Measurements from ENCODE around the gene SST.
A peak's percentile ranks its signal among the peaks of the same experiment; 100 is the strongest.

The SST gene

GRCh38 chr3:187669675-187670504 lies at the start of gene SST:
Gene SST, minus strand, starts transcription at chr3:187670394. Its CDS starts 103 bp downstream, at chr3:187670291.
- H3K4me3 Mint-ChIP-seq: no peak within 1 kb of the TSS

GRCh38 chr3:187719628-187720336 lies 49.6 kb upstream of the SST start:
- no peak for ATAC-seq
- Mint-ChIP-seq H3K4me1 (no peaks in the 10 kb centered on the region), H3K27ac (no peak overlapping the region), H3K27me3 (peaks cover 7% of the 10 kb centered on the region), H3K9me3 (no peaks in the 10 kb centered on the region), H3K4me3 (no peak overlapping the region)
- DNase-seq: no peak

More at GRCh38 chr3:187669675-187670504, at the start of gene SST:
- peaks cover 6% of the 10 kb centered on the region for H3K4me1 Mint-ChIP-seq
- peaks cover 75% of the 10 kb centered on the region for H3K27me3 Mint-ChIP-seq
- no peaks in the 10 kb centered on the region for H3K9me3 Mint-ChIP-seq
- no peak within 1 kb of the TSS for H3K27ac Mint-ChIP-seq
- DNase-seq (peak in 1 of 2 donors; percentile 4), ATAC-seq (no peak)

GRCh38 chr3:187718802-187719201 lies 48.6 kb upstream of the SST start:
- H3K4me3 Mint-ChIP-seq: no peak overlapping the region
- DNase-seq (no peak), ATAC-seq (no peak)
- peaks cover 11% of the 10 kb centered on the region for H3K27me3 Mint-ChIP-seq
- peaks cover 9% of the 10 kb centered on the region for H3K4me1 Mint-ChIP-seq
- no peaks in the 10 kb centered on the region for H3K9me3 Mint-ChIP-seq
- no peak overlapping the region for H3K27ac Mint-ChIP-seq

GRCh38 chr3:187717572-187717971 lies 47.4 kb upstream of the SST start:
- ATAC-seq (no peak), DNase-seq (no peak)
- H3K27me3 Mint-ChIP-seq: peaks cover 11% of the 10 kb centered on the region
- H3K9me3 Mint-ChIP-seq: no peaks in the 10 kb centered on the region
- no peak overlapping the region for H3K4me3 Mint-ChIP-seq
- peak overlapping the region in 1 of 2 donors; percentile 36 for H3K27ac Mint-ChIP-seq
- H3K4me1 Mint-ChIP-seq: peaks cover 16% of the 10 kb centered on the region

- Mint-ChIP-seq H3K9me3 (no peaks in the 10 kb centered on the region), H3K27ac (no peak overlapping the region), H3K4me3 (no peak overlapping the region), H3K4me1 (peaks cover 16% of the 10 kb centered on the region), H3K27me3 (peaks cover 11% of the 10 kb centered on the region)
- ATAC-seq (peak; percentile 86), DNase-seq (peak; percentile 73 to 76)
Observed at GRCh38 chr3:187714404-187714979, 44.3 kb upstream of the SST start.

- Mint-ChIP-seq H3K4me1 (peaks cover 16% of the 10 kb centered on the region), H3K9me3 (no peaks in the 10 kb centered on the region), H3K4me3 (no peak overlapping the region), H3K27me3 (peaks cover 11% of the 10 kb centered on the region), H3K27ac (no peak overlapping the region)
- no peak for DNase-seq
- ATAC-seq: peak; percentile 72
Observed at GRCh38 chr3:187713504-187713903, 43.3 kb upstream of the SST start.

GRCh38 chr3:187709155-187709554 lies 39.0 kb upstream of the SST start:
- Mint-ChIP-seq H3K4me3 (no peak overlapping the region), H3K27me3 (no peaks in the 10 kb centered on the region), H3K27ac (no peak overlapping the region), H3K9me3 (no peaks in the 10 kb centered on the region), H3K4me1 (peaks cover 10% of the 10 kb centered on the region)
- DNase-seq: no peak
- ATAC-seq: no peak

GRCh38 chr3:187708696-187709095 lies 38.5 kb upstream of the SST start:
- H3K4me3 Mint-ChIP-seq: no peak overlapping the region
- no peak for ATAC-seq
- peaks cover 5% of the 10 kb centered on the region for H3K4me1 Mint-ChIP-seq
- no peak for DNase-seq
- H3K27ac Mint-ChIP-seq: no peak overlapping the region
- no peaks in the 10 kb centered on the region for H3K9me3 Mint-ChIP-seq
- no peaks in the 10 kb centered on the region for H3K27me3 Mint-ChIP-seq

GRCh38 chr3:187706971-187707370 lies 36.8 kb upstream of the SST start:
- Mint-ChIP-seq H3K27me3 (peaks cover 3% of the 10 kb centered on the region), H3K4me1 (no peaks in the 10 kb centered on the region), H3K4me3 (no peak overlapping the region), H3K9me3 (no peaks in the 10 kb centered on the region), H3K27ac (no peak overlapping the region)
- no peak for DNase-seq
- no peak for ATAC-seq

GRCh38 chr3:187705164-187705563 lies 35.0 kb upstream of the SST start:
- H3K9me3 Mint-ChIP-seq: no peaks in the 10 kb centered on the region

GRCh38 chr3:187702507-187703033 lies 32.4 kb upstream of the SST start, which contains the start of gene RTP2:
Gene RTP2, minus strand, starts transcription at chr3:187702557. Its CDS starts 429 bp downstream, at chr3:187702128.
- H3K27ac Mint-ChIP-seq: peak within 1 kb of the TSS in 1 of 2 donors; percentile 15
- H3K9me3 Mint-ChIP-seq: no peaks in the 10 kb centered on the region
- peaks cover 8% of the 10 kb centered on the region for H3K27me3 Mint-ChIP-seq
- DNase-seq (no peak), ATAC-seq (no peak)
- H3K4me1 Mint-ChIP-seq: no peaks in the 10 kb centered on the region
- no peak within 1 kb of the TSS for H3K4me3 Mint-ChIP-seq

More at GRCh38 chr3:187705164-187705563, 35.0 kb upstream of the SST start:
- Mint-ChIP-seq H3K4me1 (no peaks in the 10 kb centered on the region), H3K27me3 (peaks cover 8% of the 10 kb centered on the region), H3K4me3 (no peak overlapping the region), H3K27ac (no peak overlapping the region)
- ATAC-seq (no peak), DNase-seq (no peak)

GRCh38 chr3:187700249-187700648 lies 30.1 kb upstream of the SST start:
- Mint-ChIP-seq H3K4me1 (no peaks in the 10 kb centered on the region), H3K27ac (no peak overlapping the region), H3K4me3 (no peak overlapping the region), H3K27me3 (peaks cover 20% of the 10 kb centered on the region), H3K9me3 (no peaks in the 10 kb centered on the region)
- no peak for DNase-seq
- ATAC-seq: no peak

- Mint-ChIP-seq H3K4me3 (no peak overlapping the region), H3K4me1 (no peaks in the 10 kb centered on the region), H3K27me3 (peaks cover 35% of the 10 kb centered on the region), H3K9me3 (no peaks in the 10 kb centered on the region), H3K27ac (no peak overlapping the region)
- DNase-seq: no peak
- no peak for ATAC-seq
Observed at GRCh38 chr3:187698499-187699399, 28.6 kb upstream of the SST start.

GRCh38 chr3:187696021-187696420 lies 25.8 kb upstream of the SST start:
- H3K4me1 Mint-ChIP-seq: no peaks in the 10 kb centered on the region
- H3K9me3 Mint-ChIP-seq: no peaks in the 10 kb centered on the region
- H3K27me3 Mint-ChIP-seq: peaks cover 34% of the 10 kb centered on the region
- H3K27ac Mint-ChIP-seq: no peak overlapping the region
- peak; percentile 16 for ATAC-seq
- no peak overlapping the region for H3K4me3 Mint-ChIP-seq
- no peak for DNase-seq

- peaks cover 38% of the 10 kb centered on the region for H3K27me3 Mint-ChIP-seq
Observed at GRCh38 chr3:187695449-187695848, 25.3 kb upstream of the SST start.

More at GRCh38 chr3:187695449-187695848, 25.3 kb upstream of the SST start:
- no peak overlapping the region for H3K4me3 Mint-ChIP-seq
- ATAC-seq (no peak), DNase-seq (no peak)
- H3K4me1 Mint-ChIP-seq: no peaks in the 10 kb centered on the region
- H3K27ac Mint-ChIP-seq: no peak overlapping the region
- H3K9me3 Mint-ChIP-seq: no peaks in the 10 kb centered on the region
